NAMALWA (cell line): Measurements from ENCODE around the gene ARHGAP22.
A peak's percentile ranks its signal among the peaks of the same experiment; 100 is the strongest.

ENCODE experiments used
- DNase-seq: peaks from one replicate; pipeline ENCODE4 v3.0.0-alpha.2; 2015; ENCODE audit warnings: low spot score

The ARHGAP22 gene

GRCh38 chr10:48587819-48588218 is 17.1 kb downstream of the ARHGAP22 start:
- no peak for DNase-seq

GRCh38 chr10:48587101-48587500 is 17.8 kb downstream of the ARHGAP22 start:
- no peak for DNase-seq

- DNase-seq = no peak
These were observed 21.9 kb downstream of the ARHGAP22 start for GRCh38 chr10:48582970-48583369.

GRCh38 chr10:48580236-48580635 is 24.6 kb downstream of the ARHGAP22 start:
- no peak for DNase-seq

GRCh38 chr10:48579251-48579960 is 25.5 kb downstream of the ARHGAP22 start:
- no peak for DNase-seq

- DNase-seq = peak; percentile 64
These were observed 27.7 kb downstream of the ARHGAP22 start for GRCh38 chr10:48577158-48577557.

GRCh38 chr10:48576501-48576900 is 28.4 kb downstream of the ARHGAP22 start:
- no peak for DNase-seq

GRCh38 chr10:48575901-48576300 is 29.0 kb downstream of the ARHGAP22 start:
- DNase-seq = no peak

- no peak for DNase-seq
These were observed 30.0 kb downstream of the ARHGAP22 start for GRCh38 chr10:48574817-48575380.

GRCh38 chr10:48574322-48574796 is 30.5 kb downstream of the ARHGAP22 start:
- peak; percentile 39 for DNase-seq

- DNase-seq = no peak
These were observed 31.8 kb downstream of the ARHGAP22 start for GRCh38 chr10:48573045-48573444.

GRCh38 chr10:48572414-48572813 is 32.5 kb downstream of the ARHGAP22 start:
- no peak for DNase-seq

GRCh38 chr10:48568546-48568945 is 36.3 kb downstream of the ARHGAP22 start:
- DNase-seq = no peak

- DNase-seq = no peak
These were observed 36.7 kb downstream of the ARHGAP22 start for GRCh38 chr10:48568131-48568530.

- no peak for DNase-seq
These were observed 37.5 kb downstream of the ARHGAP22 start for GRCh38 chr10:48567346-48567745.

GRCh38 chr10:48564466-48565160 is 40.3 kb downstream of the ARHGAP22 start:
- DNase-seq = no peak

GRCh38 chr10:48557511-48558123 is 47.3 kb downstream of the ARHGAP22 start:
- no peak for DNase-seq

- DNase-seq = no peak
These were observed 48.2 kb downstream of the ARHGAP22 start for GRCh38 chr10:48556713-48557112.

GRCh38 chr10:48556065-48556464 is 48.8 kb downstream of the ARHGAP22 start:
- no peak for DNase-seq

GRCh38 chr10:48555310-48556042 is 49.4 kb downstream of the ARHGAP22 start:
- DNase-seq = no peak

GRCh38 chr10:48554656-48555055 is 50.2 kb downstream of the ARHGAP22 start:
- DNase-seq = no peak

- no peak for DNase-seq
These were observed 50.6 kb downstream of the ARHGAP22 start for GRCh38 chr10:48554246-48554645.
